ENCODE measurements around the gene PCGF3.

- TF ChIP-seq EZH2 (IDR thresholded peaks at IDR 0.05; ENCODE audit: borderline replicate concordance, low read length): no peak
- TF ChIP-seq CTCF (conservative IDR thresholded peaks at IDR 0.05 in 1 of 2, IDR thresholded peaks at IDR 0.05 in 1 of 2; ENCODE audit: extremely low read depth in 1 of 2, insufficient read depth in 1 of 2, low read depth in 1 of 2, low read length in 2 of 2): no peak
These were observed 82.5 kb downstream of the PCGF3 start for GRCh38 chr4:788006-788635.
